ENCODE measurements around the gene ITGAL. TPM values are rescaled to one million over a fixed set of nuclear protein-coding genes. Genes with fewer than 3 reads are reported as not detected.
"Not testable (repeated sequence)": the region's sequence is repeated elsewhere in the genome, so short reads cannot be mapped to it uniquely, and the experiment has no call there.

Gene ITGAL
- total RNA-seq, 1 experiment from 2014 or later: not detected

GRCh38 chr16:30524575-30525568 lies 52.3 kb downstream of the ITGAL start:
- DNase-seq (ENCODE audit: extremely low read depth, low read depth): no peak

DNA sequence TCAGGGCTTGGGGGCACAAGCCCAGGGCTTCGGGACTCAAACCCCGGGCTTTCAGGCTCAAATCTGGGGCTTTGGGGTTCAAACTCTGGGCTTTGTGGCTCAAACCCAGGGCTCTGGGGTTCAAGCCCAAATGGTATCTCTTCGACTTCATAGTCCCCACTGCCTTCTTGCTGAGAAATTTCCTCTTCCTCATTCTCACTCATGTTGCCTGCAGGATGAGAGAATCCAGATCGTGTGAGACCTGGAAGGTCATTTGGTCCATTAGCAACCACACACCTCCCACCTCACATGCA lies 53.2 kb downstream of the ITGAL start:
- no peak for DNase-seq (ENCODE audit: extremely low read depth, low read depth)

GRCh38 chr16:30526137-30526822 lies 53.7 kb downstream of the ITGAL start, which contains the start of gene ZNF768:
Gene ZNF768, minus strand, starts transcription at chr16:30526566. Its CDS starts 153 bp downstream, at chr16:30526413.
- DNase-seq (ENCODE audit: extremely low read depth, low read depth): peak; percentile 37

DNA sequence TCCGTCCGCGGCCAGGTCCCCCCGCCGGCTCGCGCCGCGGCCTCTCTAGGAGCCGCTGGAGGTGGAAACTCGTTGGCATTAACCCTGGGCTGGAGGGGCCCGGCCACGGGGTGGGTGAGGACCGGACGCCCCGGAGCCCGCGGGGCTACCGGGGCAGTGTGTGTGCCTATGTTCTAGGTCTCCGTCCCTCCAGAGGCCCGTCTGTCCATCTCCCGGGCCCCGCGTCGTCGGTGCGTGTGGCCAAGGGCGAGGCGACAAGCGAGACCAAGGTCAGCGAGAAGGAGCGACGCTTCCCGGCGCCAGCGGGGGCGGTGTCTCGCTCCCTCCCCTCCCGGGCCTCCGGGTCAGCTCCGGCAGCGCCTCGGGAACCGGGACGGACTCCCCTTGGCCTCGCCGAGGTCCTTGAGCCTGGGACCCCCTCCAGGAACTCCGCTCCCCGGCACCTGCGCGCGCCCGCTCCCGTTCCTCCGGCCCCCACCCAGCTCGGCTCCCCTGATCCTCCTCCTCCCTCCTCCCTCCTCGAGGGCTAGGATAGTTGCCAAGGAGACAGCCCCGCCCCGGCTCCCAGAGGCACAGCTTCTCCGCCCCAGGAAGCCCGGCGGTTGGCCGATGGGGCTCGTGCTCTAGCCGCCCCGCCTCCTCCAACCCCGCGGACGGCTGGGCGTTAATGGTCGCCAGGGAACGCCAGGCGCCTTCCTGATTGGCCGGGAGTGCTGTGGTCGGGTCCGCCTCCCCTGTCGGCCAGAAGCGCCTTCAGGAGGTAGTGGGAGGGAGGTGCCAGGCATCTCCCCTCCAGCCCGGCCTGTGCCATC lies 54.5 kb downstream of the ITGAL start:
- peak; percentile 98 for DNase-seq (ENCODE audit: extremely low read depth, low read depth)

GRCh38 chr16:30527635-30528178 lies 55.2 kb downstream of the ITGAL start:
- no peak for DNase-seq (ENCODE audit: extremely low read depth, low read depth)

DNA sequence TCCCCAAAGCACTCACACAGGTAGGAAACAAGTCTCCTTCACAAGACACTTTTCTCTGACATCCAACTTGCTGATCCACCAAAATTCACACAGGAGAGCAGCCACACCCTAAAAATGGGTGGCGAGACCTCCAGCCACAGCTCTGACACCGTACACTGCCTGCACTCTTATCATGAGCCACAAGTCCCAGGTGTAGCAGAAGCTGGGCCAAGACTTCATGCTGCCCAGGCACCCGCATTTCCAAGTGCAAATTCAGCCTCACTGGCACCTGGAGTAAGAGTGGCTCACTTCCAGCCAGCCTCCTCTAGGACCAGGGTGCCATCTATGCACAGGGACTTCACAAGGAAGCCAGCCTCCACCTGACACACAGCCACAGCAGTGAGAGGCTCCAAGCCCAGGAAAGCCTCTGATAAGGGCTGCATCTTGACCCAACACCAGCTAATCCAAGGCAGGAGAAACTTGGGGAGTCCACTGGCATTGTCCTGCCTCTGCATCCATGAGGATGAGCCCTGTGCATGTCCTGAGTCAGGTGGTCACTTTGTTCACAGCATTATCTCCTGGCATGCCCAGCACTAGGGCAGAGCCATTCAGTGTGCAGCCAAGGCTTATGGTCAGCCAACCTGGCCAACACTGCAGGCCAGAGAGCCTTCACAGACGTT lies 56.4 kb downstream of the ITGAL start:
- DNase-seq (ENCODE audit: extremely low read depth, low read depth): no peak

GRCh38 chr16:30530163-30531037 lies 57.9 kb downstream of the ITGAL start:
- no peak for DNase-seq (ENCODE audit: extremely low read depth, low read depth)

- DNase-seq (ENCODE audit: extremely low read depth, low read depth): no peak
These were observed 60.0 kb downstream of the ITGAL start for GRCh38 chr16:30532285-30533145.

GRCh38 chr16:30533146-30533522 lies 60.6 kb downstream of the ITGAL start:
- no peak for DNase-seq (ENCODE audit: extremely low read depth, low read depth)

DNA sequence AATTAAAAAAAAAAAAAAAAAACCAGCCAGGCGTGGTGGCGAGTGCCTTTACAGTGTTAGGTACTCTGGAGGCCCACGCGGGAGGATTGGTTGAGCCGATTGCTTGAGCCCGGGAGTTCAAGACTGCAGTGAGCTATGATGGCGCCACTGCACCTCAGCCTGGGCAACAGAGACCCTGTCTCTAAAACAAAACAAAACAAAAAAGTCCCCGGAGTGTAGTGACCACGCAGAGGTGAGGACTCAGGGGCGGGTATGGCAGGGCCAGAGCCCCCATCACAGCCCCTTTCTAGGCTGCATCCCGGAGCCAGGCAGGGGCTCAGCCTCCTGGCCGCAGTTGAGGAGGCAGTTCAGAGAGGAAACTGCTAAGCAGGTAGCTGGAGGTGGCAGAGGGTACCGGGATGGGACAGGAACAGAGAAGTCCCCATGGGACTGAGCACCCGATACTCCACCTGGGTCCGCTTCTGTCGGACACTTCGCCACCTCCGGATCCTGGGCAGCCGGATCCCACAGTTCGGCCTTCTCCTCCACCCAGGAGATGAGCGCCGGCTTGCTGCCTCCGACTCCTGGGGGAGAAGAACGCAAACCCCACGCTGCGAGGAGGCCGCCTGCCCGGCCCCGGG lies 61.3 kb downstream of the ITGAL start:
- DNase-seq (ENCODE audit: extremely low read depth, low read depth): no peak

DNA sequence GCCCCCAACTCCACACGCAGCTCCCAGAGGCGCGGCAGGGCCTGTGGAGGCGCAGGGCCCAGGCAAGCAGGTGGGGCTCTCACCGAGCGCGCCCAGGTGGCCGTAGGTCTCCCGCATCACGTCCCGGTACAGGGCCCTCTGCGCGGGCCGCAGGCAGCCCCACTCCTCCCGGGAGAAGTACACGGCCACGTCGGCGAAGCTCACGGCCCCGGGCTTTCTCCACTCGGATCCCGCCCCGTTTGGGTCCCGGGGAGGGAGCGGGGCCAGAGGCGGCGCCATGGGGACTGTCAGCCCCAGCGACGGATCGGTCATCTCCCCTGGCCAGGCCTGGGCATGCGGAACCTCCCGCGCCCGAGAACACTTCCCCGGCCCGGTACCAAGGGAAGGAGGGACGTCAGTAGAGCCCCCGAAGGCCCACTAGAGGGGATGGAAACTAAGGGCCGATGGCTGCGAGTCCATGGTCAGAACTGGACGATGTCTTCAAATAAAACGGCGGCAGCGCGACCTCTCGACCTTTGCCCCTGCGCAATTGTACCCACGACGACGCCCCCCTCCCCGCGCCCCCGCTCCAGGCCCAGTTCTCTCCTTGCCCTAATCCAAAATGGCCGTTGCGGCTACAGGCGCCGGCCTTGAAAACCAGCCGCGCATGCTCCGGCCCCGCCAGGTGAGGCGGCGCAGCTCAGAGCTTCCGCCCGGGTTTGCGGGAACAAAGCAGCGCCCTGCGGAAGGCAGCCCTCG lies 62.0 kb downstream of the ITGAL start, which contains the start of gene ZNF747:
Gene ZNF747 (minus strand): TSS at position 491 of the 738 bp plus-strand sequence. CDS start 179 bp downstream, at position 312.
- peak; percentile 77 for DNase-seq (ENCODE audit: extremely low read depth, low read depth)

- no peak for DNase-seq (ENCODE audit: extremely low read depth, low read depth)
These were observed 62.7 kb downstream of the ITGAL start for GRCh38 chr16:30535106-30535776.

DNA sequence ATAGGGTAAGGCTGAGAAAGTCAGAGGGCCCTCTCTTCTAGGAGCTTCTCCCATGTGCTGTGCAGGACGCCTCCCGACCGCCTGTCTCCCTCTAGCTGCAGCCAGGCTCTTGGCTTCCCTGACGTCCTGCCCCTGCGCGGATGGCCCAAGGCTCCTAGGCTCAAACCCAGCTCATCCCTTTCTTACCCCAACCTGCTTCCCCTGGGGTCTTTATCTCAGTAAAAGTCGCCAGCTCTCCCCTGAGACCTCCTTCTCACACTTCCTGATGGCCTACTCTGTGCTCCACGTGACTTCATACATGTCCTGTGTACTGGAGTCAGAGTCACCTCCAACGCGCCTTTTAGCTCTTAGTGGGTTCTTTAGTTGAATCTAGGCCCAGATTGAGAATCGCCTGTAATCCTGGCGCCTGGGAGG lies 63.2 kb downstream of the ITGAL start:
- no peak for DNase-seq (ENCODE audit: extremely low read depth, low read depth)

- not testable (repeated sequence) for DNase-seq (ENCODE audit: extremely low read depth, low read depth)
These were observed 64.0 kb downstream of the ITGAL start for GRCh38 chr16:30536391-30537024.

DNA sequence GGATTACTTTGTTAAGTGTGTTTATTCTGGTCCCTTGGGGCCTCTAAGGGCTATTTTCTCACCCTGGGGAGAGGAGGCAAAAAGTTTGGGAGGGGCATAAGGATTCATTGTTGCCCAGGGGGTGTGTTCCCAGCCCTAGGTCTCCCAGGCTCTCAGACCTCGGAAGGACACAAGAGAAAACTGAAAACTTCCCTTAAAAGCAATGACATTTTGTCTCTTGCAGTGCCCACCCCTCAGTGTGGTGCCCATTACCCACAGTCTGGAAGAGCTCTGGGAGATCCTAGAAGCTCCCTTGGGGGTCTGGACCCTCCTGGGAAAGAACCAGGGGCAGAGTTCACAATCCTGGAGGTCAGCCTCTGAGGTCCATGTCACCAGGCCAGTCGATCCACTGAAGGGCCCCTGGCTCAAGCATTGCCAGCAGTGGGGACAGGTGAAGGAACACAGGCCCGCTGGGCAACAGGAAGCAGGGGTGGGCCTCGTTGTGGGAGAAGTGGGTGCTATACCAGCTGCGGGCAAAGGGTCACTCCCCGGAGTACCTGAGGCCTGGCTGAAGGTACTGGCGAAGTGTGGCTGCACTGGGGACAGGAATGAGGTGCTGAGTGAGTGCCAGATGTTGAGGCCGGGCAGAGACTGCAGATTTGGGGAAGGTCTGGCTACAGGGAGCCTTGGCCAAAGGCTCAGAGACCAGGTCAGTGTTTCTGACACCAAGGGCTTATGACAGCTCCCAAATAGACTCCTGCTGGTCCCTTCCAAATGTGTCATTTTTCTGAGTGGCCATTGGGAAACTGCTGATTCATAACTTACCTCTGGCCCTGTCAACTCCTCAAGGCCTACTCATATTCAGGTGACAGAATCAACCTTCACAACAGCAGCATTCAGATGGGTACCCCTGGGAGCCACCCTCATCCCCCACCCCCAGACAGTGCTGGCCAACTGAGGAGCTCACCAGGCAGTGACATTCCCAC lies 66.7 kb downstream of the ITGAL start:
- no peak for DNase-seq (ENCODE audit: extremely low read depth, low read depth)

Measured in NCI-H460 (cell line).